B cell (primary cell): ENCODE data around the gene PHC2. TPM values are rescaled to one million over a fixed set of nuclear protein-coding genes. Genes with fewer than 3 reads are reported as not detected.

Experiments
- ATAC-seq: fragments of 200-7000 bp; cut with Tn5 transposase; one replicate; pipeline ENCODE4 v1.10.0; 2021; ENCODE audit warnings: low read depth, mild to moderate bottlenecking, moderate number of reproducible peaks, moderate library complexity
- CTCF ChIA-PET: fragments of 350-600 bp; sonication (Branson Sonifier 250); formaldehyde crosslinking; loops from one replicate; lab custom pipeline; 2021; ENCODE audit warnings: antibody characterized with exemption, inconsistent platforms; lab: Charles Lee
- POLR2A ChIA-PET: fragments of 350-600 bp; sonication (Branson Sonifier 250); formaldehyde crosslinking; loops from one replicate; lab custom pipeline; 2021; ENCODE audit warnings: antibody characterized with exemption; lab: Charles Lee
- DNase-seq: peaks from one replicate; pipeline ENCODE4 v3.0.0; 2013
- H2AFZ ChIP-seq: 2 replicates; pipeline ENCODE4 v1.6.1; 2012; ENCODE audit warnings: mild to moderate bottlenecking, low read depth, low read length; ENCODE audit not compliant: insufficient read depth, poor library complexity, severe bottlenecking
- H3K27ac ChIP-seq, 2 donors: 1 replicate in 1 of 2; 2 replicates in 1 of 2; pipeline ENCODE4 v1.5.1; 2012 to 2013; ENCODE audit warnings: low read length in 2 of 2, mild to moderate bottlenecking in 2 of 2, moderate library complexity in 1 of 2
- H3K27me3 ChIP-seq, 4 experiments: fragments of 200-600 bp in 1 of 4; sonication (generic) in 1 of 4; replicated peaks in 1 of 4; 1 replicate in 2 of 4; 2 replicates in 2 of 4; pipeline versions ENCODE4 v1.6.1 to v1.7.0; 2013 to 2016; ENCODE audit warnings: low read length in 3 of 4, mild to moderate bottlenecking in 2 of 4, mixed read lengths in 1 of 4, moderate library complexity in 1 of 4; ENCODE audit not compliant: insufficient read depth in 4 of 4, control insufficient read depth in 3 of 4; ENCODE audit errors: control extremely low read depth in 1 of 4
- H3K36me3 ChIP-seq, 2 experiments: replicated peaks in 1 of 2; 1 replicate in 1 of 2; 2 replicates in 1 of 2; pipeline versions ENCODE4 v1.6.1 to v1.7.1; 2013; ENCODE audit warnings: low read length in 1 of 2; ENCODE audit not compliant: insufficient read depth in 2 of 2, control insufficient read depth in 1 of 2; ENCODE audit errors: control extremely low read depth in 1 of 2, extremely low read depth in 1 of 2
- H3K4me1 ChIP-seq, 2 donors: fragments of 200-600 bp in 1 of 2; sonication (generic) in 1 of 2; 1 replicate in 1 of 2; 2 replicates in 1 of 2; pipeline versions ENCODE4 v1.5.1 to v1.6.1; 2013 to 2017; ENCODE audit warnings: low read length in 2 of 2; ENCODE audit not compliant: control insufficient read depth in 2 of 2, insufficient read depth in 2 of 2
- H3K4me2 ChIP-seq: replicated peaks from 2 replicates; pipeline ENCODE3; 2012; ENCODE audit warnings: mild to moderate bottlenecking, low read depth, low read length; ENCODE audit not compliant: poor library complexity, severe bottlenecking
- H3K4me3 ChIP-seq, 5 experiments: fragments of 200-600 bp in 1 of 5; sonication (generic) in 1 of 5; 1 replicate in 3 of 5; 2 replicates in 2 of 5; pipeline versions ENCODE4 v1.5.1 to v1.7.0; 2011 to 2016; ENCODE audit warnings: low read length in 4 of 5, mild to moderate bottlenecking in 4 of 5, low read depth in 2 of 5, control low read depth in 1 of 5, moderate library complexity in 1 of 5; ENCODE audit not compliant: insufficient read depth in 1 of 5; ENCODE audit errors: control extremely low read depth in 1 of 5, extremely low read depth in 1 of 5
- H3K79me2 ChIP-seq: fragments of 200-600 bp; sonication (generic); one replicate; pipeline ENCODE4 v1.6.0; 2016; ENCODE audit warnings: low read length; ENCODE audit not compliant: control insufficient read depth, insufficient read depth
- H3K9ac ChIP-seq: fragments of 200-600 bp; sonication (generic); 2 replicates; pipeline ENCODE4 v1.6.1; 2017; ENCODE audit warnings: mild to moderate bottlenecking, low read length, moderate library complexity
- H3K9me3 ChIP-seq, 3 donors: one replicate each; pipeline versions ENCODE4 v1.6.1 to v1.7.1; 2013; ENCODE audit warnings: low read length in 2 of 3; ENCODE audit not compliant: control insufficient read depth in 2 of 3, insufficient read depth in 1 of 3; ENCODE audit errors: control extremely low read depth in 1 of 3
- H4K20me1 ChIP-seq: 2 replicates; pipeline ENCODE4 v1.6.0; 2012; ENCODE audit warnings: mild to moderate bottlenecking, low read length; ENCODE audit not compliant: insufficient read depth, control insufficient read depth, poor library complexity, severe bottlenecking
- H3K27ac Mint-ChIP-seq: one replicate; pipeline ENCODE4 v1.8.0; 2021; ENCODE audit warnings: mixed read lengths
- H3K27me3 Mint-ChIP-seq: one replicate; pipeline ENCODE4 v1.8.0; 2021; ENCODE audit warnings: mixed read lengths
- H3K4me1 Mint-ChIP-seq: one replicate; pipeline ENCODE4 v1.8.0; 2021; ENCODE audit warnings: mixed read lengths
- H3K4me3 Mint-ChIP-seq: one replicate; pipeline ENCODE4 v1.8.0; 2021; ENCODE audit warnings: mixed read lengths
- H3K9me3 Mint-ChIP-seq: one replicate; pipeline ENCODE4 v1.8.0; 2022; ENCODE audit warnings: mixed read lengths; ENCODE audit not compliant: insufficient read depth
- EZH2 ChIP-seq: IDR thresholded peaks from 2 replicates; pipeline ENCODE4 v1.6.1; 2012; ENCODE audit warnings: borderline replicate concordance, low read depth, mild to moderate bottlenecking, moderate library complexity, low read length; ENCODE audit not compliant: insufficient read depth, poor library complexity, severe bottlenecking
- WGBS: methylation state at CpG from one replicate; pipeline ENCODE4 v1.1.5; 2013; ENCODE audit warnings: missing lambda C conversion rate; ENCODE audit not compliant: insufficient coverage; 5-methylcytosine and 5-hydroxymethylcytosine counted together
- intact Hi-C: fragments of 100-400 bp; cut with micrococcal nuclease; formaldehyde crosslinking; loops from one replicate; pipeline ENCODE4 v1.10.0; 2022
- polyA plus RNA-seq: library from polyadenylated mRNA; depleted of rRNA; stranded (reverse); fragments of >200 nt; gene quantifications from 2 replicates; pipeline ENCODE4 v1.2.3, GENCODE V29; 2012
- total RNA-seq, 2 donors: library from RNA; stranded (reverse); fragments of 120-200 nt in 1 of 2; gene quantifications; 1 replicate in 1 of 2; 2 replicates in 1 of 2; pipeline versions ENCODE4 v1.2.3 to v1.2.4, GENCODE V29; 2013 to 2022
- TF ChIP-seq, protein P1 (sequence below): fragments of 200-600 bp; IDR thresholded peaks from one replicate; pipeline ENCODE4 v1.8.0; 2022; ENCODE audit warnings: antibody characterized with exemption, mild to moderate bottlenecking

The PHC2 gene
- total and polyA plus RNA-seq, 2 donors (not counting 1 experiment from before 2014, with no cell fraction given) = 23.1 to 23.4 TPM

- TF ChIP-seq, protein P1, sequence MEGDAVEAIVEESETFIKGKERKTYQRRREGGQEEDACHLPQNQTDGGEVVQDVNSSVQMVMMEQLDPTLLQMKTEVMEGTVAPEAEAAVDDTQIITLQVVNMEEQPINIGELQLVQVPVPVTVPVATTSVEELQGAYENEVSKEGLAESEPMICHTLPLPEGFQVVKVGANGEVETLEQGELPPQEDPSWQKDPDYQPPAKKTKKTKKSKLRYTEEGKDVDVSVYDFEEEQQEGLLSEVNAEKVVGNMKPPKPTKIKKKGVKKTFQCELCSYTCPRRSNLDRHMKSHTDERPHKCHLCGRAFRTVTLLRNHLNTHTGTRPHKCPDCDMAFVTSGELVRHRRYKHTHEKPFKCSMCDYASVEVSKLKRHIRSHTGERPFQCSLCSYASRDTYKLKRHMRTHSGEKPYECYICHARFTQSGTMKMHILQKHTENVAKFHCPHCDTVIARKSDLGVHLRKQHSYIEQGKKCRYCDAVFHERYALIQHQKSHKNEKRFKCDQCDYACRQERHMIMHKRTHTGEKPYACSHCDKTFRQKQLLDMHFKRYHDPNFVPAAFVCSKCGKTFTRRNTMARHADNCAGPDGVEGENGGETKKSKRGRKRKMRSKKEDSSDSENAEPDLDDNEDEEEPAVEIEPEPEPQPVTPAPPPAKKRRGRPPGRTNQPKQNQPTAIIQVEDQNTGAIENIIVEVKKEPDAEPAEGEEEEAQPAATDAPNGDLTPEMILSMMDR = no peak
- no peak for TF ChIP-seq EZH2
- intact Hi-C loops = no loop called here
- Mint-ChIP-seq H3K9me3 (no peaks in the 10 kb centered on the region), H3K4me3 (no peak overlapping the region), H3K4me1 (no peaks in the 10 kb centered on the region), H3K27me3 (peaks cover 15% of the 10 kb centered on the region), H3K27ac (no peak overlapping the region)
- Histone ChIP-seq H3K4me3 (no peak overlapping the region), H3K9me3 (no peaks in the 10 kb centered on the region), H3K36me3 (no peaks in the 10 kb centered on the region), H3K9ac (no peak overlapping the region), H3K27me3 (no peaks in the 10 kb centered on the region), H2AFZ (no peak overlapping the region), H3K4me2 (no peak overlapping the region), H4K20me1 (no peaks in the 10 kb centered on the region), H3K79me2 (no peaks in the 10 kb centered on the region), H3K4me1 (no peaks in the 10 kb centered on the region), H3K27ac (no peak overlapping the region)
- POLR2A ChIA-PET = no interaction called here
- ATAC-seq (no peak), DNase-seq (no peak)
- CTCF ChIA-PET = interaction anchor here (3.0 kb wide), 1 partner anchor 17 kb away, joined by 18 read pairs; no protein-coding TSS in a partner anchor
- 90% methylated on average over 5 of the region's 5 CpGs for whole genome bisulfite sequencing
Observed at GRCh38 chr1:33312413-33312749, 118.5 kb downstream of the PHC2 start.

DNA sequence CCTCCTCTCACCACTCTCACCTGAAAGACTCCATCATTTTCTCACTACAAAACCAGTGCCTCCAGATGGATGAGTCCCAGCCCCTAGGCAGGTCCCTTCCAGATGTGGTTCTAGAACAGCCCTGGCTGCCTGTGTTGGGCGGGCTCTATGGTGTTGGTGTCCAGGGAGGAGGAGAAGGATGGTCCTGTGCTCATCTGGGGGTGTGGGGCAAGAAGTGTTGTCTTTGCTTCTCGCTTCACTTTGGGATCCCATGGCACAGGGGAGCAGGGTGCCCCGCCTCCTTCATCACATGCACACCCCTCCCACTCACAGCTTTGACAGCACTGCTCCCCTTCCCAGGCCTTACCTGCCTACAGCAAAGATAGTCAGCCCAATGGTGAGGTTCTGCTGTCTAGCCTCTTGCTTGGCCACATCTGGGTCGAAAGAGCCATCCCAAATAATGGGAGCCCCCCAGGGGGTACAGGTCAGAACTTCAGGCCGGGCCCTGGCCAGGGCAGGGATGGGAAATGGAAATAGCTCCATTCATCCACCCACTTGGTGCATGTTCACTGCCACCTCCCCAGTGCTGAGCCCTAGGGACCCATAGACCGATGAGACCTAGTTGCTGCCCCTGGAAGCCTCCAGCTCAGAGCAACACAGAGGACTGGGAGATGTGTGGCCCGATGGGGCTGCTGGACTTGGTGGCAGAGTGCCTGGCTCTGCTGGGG lies 119.0 kb downstream of the PHC2 start:
- H4K20me1 ChIP-seq = no peaks in the 10 kb centered on the region
- H3K79me2 ChIP-seq = no peaks in the 10 kb centered on the region
- ATAC-seq (no peak), DNase-seq (no peak)
- H3K27me3 Mint-ChIP-seq = peaks cover 15% of the 10 kb centered on the region
- H3K4me2 ChIP-seq = no peak overlapping the region
- ChIA-PET CTCF (interaction anchor here (3.0 kb wide), 1 partner anchor 16 kb away, joined by 18 read pairs; no protein-coding TSS in a partner anchor), POLR2A (no interaction called here)
- no peak overlapping the region for H3K4me3 Mint-ChIP-seq
- intact Hi-C loops = no loop called here
- H3K4me1 ChIP-seq = peaks cover 0 to 3% of the 10 kb centered on the region in 2 donors
- H2AFZ ChIP-seq = no peak overlapping the region
- H3K27ac Mint-ChIP-seq = no peak overlapping the region
- no peaks in the 10 kb centered on the region for H3K9me3 ChIP-seq
- TF ChIP-seq, protein P1 = no peak
- H3K9ac ChIP-seq = no peak overlapping the region
- no peaks in the 10 kb centered on the region for H3K36me3 ChIP-seq
- H3K4me1 Mint-ChIP-seq = no peaks in the 10 kb centered on the region
- H3K27ac ChIP-seq = no peak overlapping the region
- no peak overlapping the region for H3K4me3 ChIP-seq
- WGBS = 82% methylated on average over 6 of the region's 7 CpGs
- H3K9me3 Mint-ChIP-seq = no peaks in the 10 kb centered on the region
- peaks cover 0 to 2% (median 0%) of the 10 kb centered on the region in 4 experiments for H3K27me3 ChIP-seq
